Loucy (cell line): Measurements from ENCODE around the gene SDK1.

ENCODE experiments used
- H2AFZ ChIP-seq: fragments of 200-600 bp; sonication (generic); 2 replicates; pipeline ENCODE4 v1.6.0; 2016; ENCODE audit warnings: antibody characterized with exemption, mild to moderate bottlenecking, low read length, moderate library complexity
- H3F3A ChIP-seq: fragments of 200-600 bp; 2 replicates; pipeline ENCODE4 v1.6.0; 2016; ENCODE audit warnings: antibody characterized with exemption, low read depth, mild to moderate bottlenecking
- H3K27me3 ChIP-seq: fragments of 200-600 bp; sonication (generic); 2 replicates; pipeline ENCODE4 v1.6.1; 2014; ENCODE audit warnings: low read length, mild to moderate bottlenecking; ENCODE audit not compliant: insufficient read depth, poor library complexity, severe bottlenecking
- H3K36me3 ChIP-seq: fragments of 200-600 bp; sonication (generic); 2 replicates; pipeline ENCODE4 v1.6.1; 2016; ENCODE audit warnings: low read length; ENCODE audit not compliant: insufficient read depth
- H3K4me1 ChIP-seq: fragments of 200-600 bp; sonication (generic); 2 replicates; pipeline ENCODE4 v1.5.1; 2014; ENCODE audit warnings: low read length, mild to moderate bottlenecking; ENCODE audit not compliant: insufficient read depth, poor library complexity, severe bottlenecking
- H3K4me2 ChIP-seq: fragments of 200-600 bp; sonication (generic); 2 replicates; pipeline ENCODE4 v1.6.0; 2014; ENCODE audit warnings: antibody characterized with exemption, low read length, low read depth, mild to moderate bottlenecking; ENCODE audit not compliant: poor library complexity, severe bottlenecking
- H3K4me3 ChIP-seq: fragments of 200-600 bp; sonication (generic); 2 replicates; pipeline ENCODE4 v1.5.1; 2014; ENCODE audit warnings: low read length, mild to moderate bottlenecking, mixed read lengths; ENCODE audit not compliant: poor library complexity, severe bottlenecking
- H3K79me2 ChIP-seq: fragments of 200-600 bp; sonication (generic); 2 replicates; pipeline ENCODE4 v1.6.1; 2014; ENCODE audit warnings: low read length; ENCODE audit not compliant: insufficient read depth
- H3K9ac ChIP-seq: fragments of 200-600 bp; sonication (generic); 2 replicates; pipeline ENCODE4 v1.6.0; 2014; ENCODE audit warnings: mild to moderate bottlenecking, low read depth, low read length, moderate library complexity; ENCODE audit not compliant: poor library complexity, severe bottlenecking
- H3K9me2 ChIP-seq: fragments of 200-600 bp; sonication (generic); replicated peaks from 2 replicates; pipeline ENCODE4 v1.6.1; 2016; ENCODE audit warnings: low read depth, low read length, mixed read lengths
- H3K9me3 ChIP-seq: fragments of 200-600 bp; sonication (generic); 2 replicates; pipeline ENCODE4 v1.6.1; 2014; ENCODE audit warnings: mild to moderate bottlenecking, antibody characterized with exemption, low read length, low read depth; ENCODE audit not compliant: insufficient read depth
- H4K20me1 ChIP-seq: fragments of 200-600 bp; sonication (generic); 2 replicates; pipeline ENCODE4 v1.6.0; 2014; ENCODE audit warnings: antibody characterized with exemption, low read length, mild to moderate bottlenecking; ENCODE audit not compliant: insufficient read depth, poor library complexity, severe bottlenecking
- CTCF ChIP-seq: fragments of 200-600 bp; sonication (generic); conservative IDR thresholded peaks from 2 replicates; pipeline ENCODE4 v1.5.1; 2014; ENCODE audit warnings: mild to moderate bottlenecking, antibody characterized with exemption, low read length
- EZH2phosphoT487 ChIP-seq: fragments of 200-600 bp; IDR thresholded peaks from 2 replicates; pipeline ENCODE4 v1.6.1; 2018; ENCODE audit warnings: antibody characterized with exemption, mild to moderate bottlenecking, moderate library complexity, borderline replicate concordance

SDK1 gene

GRCh38 chr7:3493499-3493898 is 192.4 kb downstream of the SDK1 start:
- Histone ChIP-seq H3K4me3 (no peak overlapping the region), H3K9me2 (no peaks in the 10 kb centered on the region), H3K9ac (no peak overlapping the region), H3K4me1 (no peaks in the 10 kb centered on the region), H3K36me3 (no peaks in the 10 kb centered on the region), H3K79me2 (no peaks in the 10 kb centered on the region), H2AFZ (no peak overlapping the region), H3K9me3 (no peaks in the 10 kb centered on the region), H3K27me3 (no peaks in the 10 kb centered on the region), H3K4me2 (no peak overlapping the region), H3F3A (no peaks in the 10 kb centered on the region), H4K20me1 (no peaks in the 10 kb centered on the region)
- TF ChIP-seq CTCF, result no peak
- TF ChIP-seq EZH2phosphoT487, result no peak

- Histone ChIP-seq H3K27me3 (no peaks in the 10 kb centered on the region), H3K79me2 (no peaks in the 10 kb centered on the region), H3F3A (no peaks in the 10 kb centered on the region), H2AFZ (no peak overlapping the region), H3K9me2 (no peaks in the 10 kb centered on the region), H3K4me2 (no peak overlapping the region), H3K9me3 (peaks cover 3% of the 10 kb centered on the region; the same call in 1 of the 2 replicates), H3K4me1 (no peaks in the 10 kb centered on the region), H3K4me3 (no peak overlapping the region), H3K9ac (no peak overlapping the region), H3K36me3 (no peaks in the 10 kb centered on the region), H4K20me1 (no peaks in the 10 kb centered on the region)
- TF ChIP-seq EZH2phosphoT487, result no peak
- TF ChIP-seq CTCF, result no peak
Measured at GRCh38 chr7:3494947-3495346, 193.9 kb downstream of the SDK1 start.

GRCh38 chr7:3495530-3495929 is 194.5 kb downstream of the SDK1 start:
- H3K4me1 ChIP-seq, result no peaks in the 10 kb centered on the region
- TF ChIP-seq CTCF (no peak), EZH2phosphoT487 (no peak)
- no peak overlapping the region for H2AFZ ChIP-seq

More at GRCh38 chr7:3495530-3495929, 194.5 kb downstream of the SDK1 start:
- H3F3A ChIP-seq, result no peaks in the 10 kb centered on the region
- H3K27me3 ChIP-seq, result no peaks in the 10 kb centered on the region
- H4K20me1 ChIP-seq, result no peaks in the 10 kb centered on the region
- no peaks in the 10 kb centered on the region for H3K9me2 ChIP-seq
- no peaks in the 10 kb centered on the region for H3K79me2 ChIP-seq
- H3K9me3 ChIP-seq, result peaks cover 3% of the 10 kb centered on the region; the same call in 1 of the 2 replicates
- H3K4me3 ChIP-seq, result no peak overlapping the region
- H3K4me2 ChIP-seq, result no peak overlapping the region
- no peak overlapping the region for H3K9ac ChIP-seq
- no peaks in the 10 kb centered on the region for H3K36me3 ChIP-seq
